ENCODE data around the gene SIGMAR1.
"Not testable (repeated sequence)": the region's sequence is repeated elsewhere in the genome, so short reads cannot be mapped to it uniquely, and the experiment has no call there.

The SIGMAR1 gene

DNA sequence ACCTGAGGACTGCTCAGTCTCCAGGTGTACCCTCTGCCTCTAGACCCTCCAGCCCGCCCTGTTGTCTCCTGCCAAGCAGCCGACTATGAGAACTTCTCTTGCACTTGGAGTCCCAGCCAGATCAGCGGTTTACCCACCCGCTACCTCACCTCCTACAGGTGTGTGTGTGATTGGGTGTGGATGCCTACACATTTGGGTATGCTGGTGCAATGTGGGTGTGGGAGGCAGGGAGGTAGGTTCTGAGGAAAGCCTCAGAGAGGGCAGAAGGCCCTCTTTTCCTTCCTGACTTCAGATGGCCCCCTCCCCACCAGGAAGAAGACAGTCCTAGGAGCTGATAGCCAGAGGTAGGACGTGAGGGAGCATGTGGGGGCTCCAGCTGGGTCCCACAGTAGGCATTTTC, 19.4 kb upstream of the SIGMAR1 start:
- no peak for DNase-seq (ENCODE audit: low read depth)
- no peak overlapping the region for H3K4me3 ChIP-seq (ENCODE audit: low read depth, low read length)

GRCh38 chr9:34655394-34655793, 17.8 kb upstream of the SIGMAR1 start:
- no peak overlapping the region for H3K4me3 ChIP-seq (ENCODE audit: low read depth, low read length)
- DNase-seq (ENCODE audit: low read depth), result no peak

DNA sequence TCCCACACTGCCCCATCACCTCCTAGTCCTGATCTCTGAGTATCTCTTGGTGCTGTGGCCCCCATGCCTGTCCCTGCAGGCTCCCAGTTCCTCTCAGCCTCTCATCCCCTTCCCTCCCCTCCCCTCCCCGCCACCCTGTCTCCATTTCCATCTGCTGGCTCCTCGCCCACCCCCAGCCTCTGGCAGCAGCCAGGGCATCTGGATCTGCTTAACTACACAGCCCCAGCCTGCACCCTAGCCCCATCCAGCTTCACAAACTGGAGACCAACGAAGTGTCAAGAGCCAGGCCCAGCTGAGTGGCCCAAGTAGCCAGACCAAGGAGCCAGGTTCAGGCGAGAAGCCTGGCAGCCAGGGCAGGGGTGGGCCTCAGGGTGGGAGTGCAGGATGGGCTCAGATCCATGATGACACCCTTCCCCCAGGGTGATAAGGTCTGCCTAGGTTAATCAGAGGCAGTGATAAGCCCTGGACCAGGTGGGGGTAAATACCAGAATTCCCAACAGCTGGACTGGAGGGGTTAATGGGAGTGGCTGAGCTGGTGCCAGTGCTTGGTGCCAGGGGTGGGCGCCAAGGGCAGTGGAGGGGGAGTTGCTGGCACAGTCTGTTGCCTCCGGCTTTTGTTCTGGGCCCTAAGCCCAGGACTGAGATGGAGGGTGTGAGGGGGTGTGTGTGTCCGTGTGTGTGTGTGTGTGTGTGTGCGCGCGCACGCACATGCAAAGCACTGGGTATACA, 16.9 kb upstream of the SIGMAR1 start:
- DNase-seq (ENCODE audit: low read depth), result peak; percentile 32
- no peak overlapping the region for H3K4me3 ChIP-seq (ENCODE audit: low read depth, low read length)

DNA sequence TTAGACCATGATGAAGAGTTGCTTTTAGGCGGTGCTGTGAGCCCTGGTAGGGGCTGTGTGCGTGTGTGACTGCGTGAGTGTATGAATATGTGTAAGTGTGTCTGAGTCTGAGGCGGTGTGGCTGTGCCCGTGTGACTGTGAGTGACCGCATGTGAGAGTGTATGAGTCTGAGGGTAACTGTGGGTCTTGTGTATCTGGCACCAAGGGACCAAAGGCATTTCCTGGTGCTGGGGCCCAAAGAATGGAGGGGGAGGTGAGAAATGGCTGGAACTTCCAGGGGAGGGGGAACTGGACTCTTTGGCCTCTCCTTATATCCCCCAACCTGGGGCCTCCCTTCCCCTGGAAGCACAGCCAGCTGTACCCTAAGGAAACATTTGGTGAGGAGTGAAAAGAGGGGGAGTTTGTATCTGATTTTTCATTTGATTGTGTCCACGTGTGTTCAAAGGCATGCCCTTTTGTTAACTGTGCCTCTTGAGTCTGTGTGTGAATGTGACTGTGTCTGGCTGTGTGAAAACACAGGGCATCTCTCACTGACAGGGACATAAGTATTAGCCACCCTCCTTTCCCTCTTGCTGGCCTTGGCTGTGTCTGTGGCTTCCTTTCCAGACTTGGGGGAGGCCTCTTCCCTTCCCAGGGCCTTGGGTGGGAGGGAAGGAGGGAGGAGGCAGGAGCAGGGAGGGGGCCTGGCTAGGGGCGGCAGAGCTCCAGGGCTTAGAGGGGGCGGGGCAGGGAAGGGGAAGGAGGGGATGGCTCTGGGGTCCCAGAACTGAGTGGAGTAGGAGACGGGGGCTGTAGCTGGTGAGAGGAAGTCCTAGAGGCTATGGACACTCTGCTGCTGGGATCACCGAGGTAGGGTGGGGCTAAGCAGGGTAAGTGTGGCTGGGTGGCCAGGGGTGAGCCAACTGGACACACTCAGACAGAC, 15.8 kb upstream of the SIGMAR1 start:
- DNase-seq (ENCODE audit: low read depth), result peak; percentile 22
- H3K4me3 ChIP-seq (ENCODE audit: low read depth, low read length), result no peak overlapping the region

DNA sequence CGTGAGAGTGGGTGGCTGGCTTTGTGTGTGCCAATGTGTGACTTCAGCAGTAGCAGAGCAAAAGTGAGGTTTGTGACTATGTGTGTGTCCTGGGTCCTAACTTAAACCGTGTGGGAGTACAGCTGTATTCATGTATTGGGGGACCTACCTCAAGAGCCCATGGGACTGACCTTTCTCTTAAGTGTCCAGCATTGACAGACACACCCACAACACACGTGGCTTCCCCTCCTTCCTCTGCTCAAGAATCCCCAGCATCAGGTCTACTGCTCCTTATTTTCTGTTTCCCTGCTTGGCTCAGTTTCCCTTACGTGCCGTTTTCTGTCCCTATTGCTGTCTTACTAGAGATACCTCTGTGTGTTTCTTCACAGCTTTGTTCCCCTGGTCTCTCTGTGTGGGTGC, 15.0 kb upstream of the SIGMAR1 start:
- DNase-seq (ENCODE audit: low read depth), result no peak
- peak overlapping the region; percentile 45 for H3K4me3 ChIP-seq (ENCODE audit: low read depth, low read length)

DNA sequence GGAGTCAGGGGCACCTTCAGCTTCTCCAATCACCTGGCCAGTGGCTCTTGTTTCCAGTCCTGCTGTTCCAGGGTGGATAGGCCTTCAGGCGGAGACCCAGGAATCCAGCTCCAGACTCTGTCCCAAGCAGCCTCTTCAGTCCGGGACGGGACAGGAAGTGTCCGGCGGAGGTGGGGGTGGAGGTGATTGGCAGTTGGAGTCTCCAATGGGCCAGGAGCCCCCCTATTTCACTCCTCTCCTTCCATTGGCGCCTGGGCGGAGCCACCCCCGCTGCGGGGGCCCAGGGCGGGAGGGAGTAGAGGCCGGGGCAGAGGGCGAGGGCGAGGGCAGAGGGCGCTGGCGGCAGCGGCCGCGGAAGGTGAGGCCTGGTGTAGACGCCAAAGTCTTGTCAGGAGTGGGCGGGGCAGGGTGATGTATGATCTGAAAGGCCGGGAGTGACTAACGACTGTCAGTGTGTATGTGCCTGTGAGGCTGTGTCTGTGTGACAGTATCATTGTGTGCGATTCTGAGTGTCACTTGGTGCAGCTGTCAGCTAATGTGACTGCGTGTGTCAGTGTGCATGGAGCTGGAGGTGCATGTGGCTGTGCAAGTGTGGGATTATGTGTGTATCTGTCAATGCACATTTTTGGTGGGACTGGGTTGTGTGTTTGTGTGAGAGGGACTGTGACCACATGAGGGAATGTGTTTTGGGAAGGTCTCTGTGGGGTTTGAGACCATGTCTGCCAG, 14.5 kb upstream of the SIGMAR1 start, which contains the start of gene IL11RA:
IL11RA (plus strand) TSS at position 310 of the 726 bp plus-strand sequence. CDS start 3,033 bp downstream, outside the sequence.
- H3K4me3 ChIP-seq (ENCODE audit: low read depth, low read length), result peak within 1 kb of the TSS; percentile 45

GRCh38 chr9:34651321-34651720, 13.7 kb upstream of the SIGMAR1 start:
- H3K4me3 ChIP-seq (ENCODE audit: low read depth, low read length), result peak overlapping the region; percentile 45
- DNase-seq (ENCODE audit: low read depth), result peak; percentile 19

More for the DNA sequence above, 14.5 kb upstream of the SIGMAR1 start, which contains the start of gene IL11RA:
- DNase-seq (ENCODE audit: low read depth), result peak; percentile 41

DNA sequence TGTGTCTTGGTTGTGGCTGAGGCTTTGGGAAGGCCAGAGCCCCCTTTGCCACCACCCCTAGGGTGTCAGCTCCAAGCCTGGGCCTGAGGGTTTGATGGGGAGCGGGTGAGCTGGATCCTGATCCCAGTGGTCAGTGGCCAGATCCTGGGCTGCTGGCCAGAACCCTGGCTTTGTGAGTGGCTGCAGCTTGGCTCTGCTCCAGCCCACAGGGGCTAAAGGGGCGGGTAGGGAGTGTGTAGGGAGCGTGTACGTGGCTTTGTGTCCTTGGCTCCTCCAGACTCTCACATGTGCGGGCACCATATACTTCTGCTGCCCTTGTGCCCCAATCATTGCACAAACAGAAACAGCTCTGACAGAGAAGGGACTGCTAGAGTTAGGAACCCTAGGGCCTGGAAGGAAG, 13.2 kb upstream of the SIGMAR1 start:
- DNase-seq (ENCODE audit: low read depth), result no peak
- no peak overlapping the region for H3K4me3 ChIP-seq (ENCODE audit: low read depth, low read length)

- no peak overlapping the region for H3K4me3 ChIP-seq (ENCODE audit: low read depth, low read length)
- no peak for DNase-seq (ENCODE audit: low read depth)
Measured at GRCh38 chr9:34648673-34649072, 11.1 kb upstream of the SIGMAR1 start.

- peak overlapping the region; percentile 80 for H3K4me3 ChIP-seq (ENCODE audit: low read depth, low read length)
- DNase-seq (ENCODE audit: low read depth), result no peak
Measured at GRCh38 chr9:34647651-34648050, 10.1 kb upstream of the SIGMAR1 start.

DNA sequence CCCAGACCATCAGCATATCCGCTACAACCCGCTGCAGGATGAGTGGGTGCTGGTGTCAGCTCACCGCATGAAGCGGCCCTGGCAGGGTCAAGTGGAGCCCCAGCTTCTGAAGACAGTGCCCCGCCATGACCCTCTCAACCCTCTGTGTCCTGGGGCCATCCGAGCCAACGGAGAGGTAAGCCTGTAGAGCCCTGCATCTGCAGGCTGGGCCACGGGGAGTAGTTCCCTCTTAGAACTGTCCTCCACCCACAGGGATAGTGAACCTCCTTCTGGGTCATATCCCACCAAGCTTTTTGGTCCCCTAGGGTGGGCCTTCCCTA, 9.5 kb upstream of the SIGMAR1 start:
- DNase-seq (ENCODE audit: low read depth), result no peak
- peak overlapping the region; percentile 80 for H3K4me3 ChIP-seq (ENCODE audit: low read depth, low read length)

DNA sequence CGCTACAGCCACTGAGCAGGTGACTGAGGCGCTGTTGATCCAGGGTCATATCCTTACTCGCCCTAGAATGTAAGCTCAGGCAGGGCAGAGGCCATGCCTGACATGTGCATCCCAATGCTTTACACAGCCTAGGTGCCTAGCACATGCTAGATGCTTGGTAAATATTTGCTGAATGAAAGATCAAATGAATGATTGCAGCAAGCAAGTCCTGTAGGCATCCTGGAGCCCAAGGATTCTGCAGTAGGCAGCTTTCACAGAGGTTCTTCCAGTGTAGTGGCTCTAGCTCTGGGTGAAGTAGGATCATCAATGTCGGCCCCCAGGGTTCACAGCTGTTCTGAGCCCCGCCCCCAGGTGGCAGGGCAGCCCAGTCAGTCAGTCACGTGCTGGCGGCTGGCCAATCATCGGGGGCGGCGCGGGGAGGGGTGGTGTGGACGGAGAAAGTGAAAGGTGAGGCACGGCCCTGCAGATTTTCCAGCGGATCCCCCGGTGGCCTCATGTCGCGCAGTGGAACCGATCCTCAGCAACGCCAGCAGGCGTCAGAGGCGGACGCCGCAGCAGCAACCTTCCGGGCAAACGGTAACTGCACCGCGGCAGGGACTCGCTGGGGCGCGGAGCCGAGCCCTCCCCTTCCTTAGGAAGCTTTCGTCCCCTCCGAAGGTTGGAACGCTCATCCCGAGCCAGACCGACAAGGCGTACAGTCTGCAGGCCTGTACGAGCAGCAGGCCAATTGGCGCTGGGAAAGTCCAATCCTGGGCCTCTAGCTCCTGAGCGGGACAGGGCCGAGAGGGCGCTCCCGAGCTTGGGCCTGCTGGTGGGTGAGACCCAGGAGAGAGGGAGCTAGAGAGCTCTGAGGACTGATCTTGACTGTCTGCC, 8.9 kb upstream of the SIGMAR1 start, which contains the start of gene GALT:
GALT (plus strand) TSS at position 465 of the 873 bp plus-strand sequence; CDS start at position 495, 30 bp downstream.
- DNase-seq (ENCODE audit: low read depth), result peak; percentile 41
- peak within 1 kb of the TSS; percentile 80 for H3K4me3 ChIP-seq (ENCODE audit: low read depth, low read length)

DNA sequence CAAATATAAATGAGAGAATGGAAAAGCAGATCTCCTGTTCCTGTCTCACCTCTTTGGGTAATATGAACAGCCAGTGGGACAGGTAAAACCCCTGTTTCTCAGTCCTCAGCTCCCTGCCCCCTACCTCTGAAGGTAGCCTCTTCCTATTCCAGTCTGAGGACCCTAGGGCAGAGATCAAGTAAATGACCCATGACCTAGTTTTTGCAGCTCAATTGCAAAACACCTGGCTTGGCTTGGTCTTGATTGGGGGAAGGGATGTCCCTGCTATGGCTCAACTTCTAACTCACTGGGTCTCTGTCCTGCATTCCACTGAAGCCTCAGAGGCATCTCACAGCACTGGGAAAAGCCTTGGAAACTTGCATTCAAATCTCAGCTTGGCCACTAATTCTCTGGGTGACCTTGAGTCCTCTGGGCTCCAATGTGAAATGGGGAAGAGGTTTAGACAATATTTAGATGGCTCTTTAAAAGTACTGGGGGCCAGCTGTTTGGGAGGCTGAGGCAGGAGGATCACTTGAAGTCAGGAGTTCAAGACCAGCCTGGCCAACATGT, 7.3 kb upstream of the SIGMAR1 start:
- DNase-seq (ENCODE audit: low read depth), result no peak
- no peak overlapping the region for H3K4me3 ChIP-seq (ENCODE audit: low read depth, low read length)

DNA sequence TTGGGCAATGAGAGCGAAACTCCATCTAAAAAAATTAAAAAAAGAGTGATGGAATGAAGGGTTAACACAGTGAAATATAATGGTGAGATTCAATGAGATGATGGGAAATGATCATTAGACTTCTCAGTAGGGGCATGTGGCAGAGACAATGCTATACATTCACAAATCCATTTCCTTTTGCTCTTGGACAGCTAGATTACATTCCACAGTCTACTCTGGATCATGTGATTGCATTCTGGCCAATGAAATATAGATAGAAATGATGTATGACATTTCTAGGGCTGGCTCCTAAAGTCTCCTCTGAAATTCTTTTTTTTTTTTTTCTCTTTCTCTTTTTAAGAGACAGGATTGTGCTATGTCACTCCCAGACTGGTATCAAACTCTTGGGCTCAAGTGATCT, 5.1 kb upstream of the SIGMAR1 start:
- no peak overlapping the region for H3K4me3 ChIP-seq (ENCODE audit: low read depth, low read length)
- no peak for DNase-seq (ENCODE audit: low read depth)

GRCh38 chr9:34639322-34639721, 1.7 kb upstream of the SIGMAR1 start:
- DNase-seq (ENCODE audit: low read depth); H3K4me3 ChIP-seq (ENCODE audit: low read depth, low read length): not testable (repeated sequence)

DNA sequence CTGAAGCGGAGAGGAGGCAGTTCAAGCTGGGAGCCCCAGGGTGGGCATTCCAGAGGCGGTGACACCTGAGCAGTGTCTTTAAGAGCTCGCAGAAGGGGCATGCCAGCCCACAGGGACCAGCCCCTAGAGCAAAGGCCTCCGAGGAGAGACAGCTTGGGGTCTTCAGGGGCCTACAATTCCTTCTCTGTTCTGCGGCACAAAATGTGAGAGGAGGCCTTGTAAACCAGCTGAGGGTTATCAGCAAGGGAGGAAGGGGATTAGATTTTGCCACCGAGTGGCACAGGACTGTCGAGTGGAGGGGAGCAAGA, 505 bp upstream of the SIGMAR1 start:
- DNase-seq (ENCODE audit: low read depth), result no peak

GRCh38 chr9:34636791-34637355, 714 bp downstream of the SIGMAR1 start:
- peak overlapping the region; percentile 81 for H3K4me3 ChIP-seq (ENCODE audit: low read depth, low read length)
- no peak for DNase-seq (ENCODE audit: low read depth)

More for the DNA sequence above, 505 bp upstream of the SIGMAR1 start:
- H3K4me3 ChIP-seq (ENCODE audit: low read depth, low read length), result peak overlapping the region; percentile 81

GRCh38 chr9:34635556-34635955, 2.0 kb downstream of the SIGMAR1 start:
- DNase-seq (ENCODE audit: low read depth), result no peak
- no peak overlapping the region for H3K4me3 ChIP-seq (ENCODE audit: low read depth, low read length)
